ENCODE results near the gene WASF2. TPM values are rescaled to one million over a fixed set of nuclear protein-coding genes. Genes with fewer than 3 reads are reported as not detected.

WASF2 gene
- total RNA-seq, 1 donor from 2014 or later = 70.4 TPM

DNA sequence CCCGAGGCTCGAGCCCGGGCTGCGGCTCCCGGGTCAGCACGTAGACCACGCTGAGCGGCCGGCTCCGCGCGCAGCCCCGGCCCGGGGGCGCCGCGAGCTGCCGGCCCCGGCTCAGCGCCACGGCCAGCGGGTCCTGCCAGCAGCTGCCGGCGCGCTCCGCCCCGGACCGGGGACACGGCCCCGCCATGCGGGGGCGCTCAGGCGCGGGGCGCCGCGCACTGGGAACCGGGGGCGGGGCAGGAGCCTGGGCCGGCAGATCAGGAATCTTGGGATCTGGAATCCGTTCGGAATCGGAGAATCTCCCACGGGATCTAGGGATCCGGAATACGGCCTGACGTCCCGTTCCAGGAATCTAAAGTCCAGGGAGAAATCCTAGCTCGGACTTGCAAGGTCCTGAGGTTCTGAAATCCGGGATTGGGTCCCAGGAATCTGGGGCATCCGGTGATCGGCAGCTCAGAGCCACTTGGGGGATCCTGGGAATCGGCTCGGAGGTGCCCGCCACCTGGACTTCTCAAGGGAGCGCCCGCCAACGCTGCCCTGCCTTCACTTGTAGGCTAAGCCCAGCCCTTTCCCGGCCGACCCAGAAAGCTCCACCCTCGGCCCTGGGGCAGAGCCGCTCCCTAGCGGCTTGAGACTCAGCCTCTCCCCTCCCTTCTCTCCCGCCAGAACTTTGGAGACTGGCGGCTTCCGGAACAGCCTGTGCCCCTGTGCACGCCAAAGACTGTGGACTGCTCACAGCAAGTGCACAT, 123.4 kb downstream of the WASF2 start, which contains the start of gene MAP3K6:
Gene MAP3K6 (minus strand): TSS at position 551 of the 749 bp plus-strand sequence. CDS start 364 bp downstream, at position 187.
- intact Hi-C loops (cut with DNase I) = loop anchor here (1.0 to 10.0 kb wide), 3 partner anchors 191 to 1758 kb away; partner anchors contain the start of genes STX12 and TMEM200B
- H3K4me3 ChIP-seq = peak within 1 kb of the TSS; percentile 70 to 96
- TF ChIP-seq, protein P1, sequence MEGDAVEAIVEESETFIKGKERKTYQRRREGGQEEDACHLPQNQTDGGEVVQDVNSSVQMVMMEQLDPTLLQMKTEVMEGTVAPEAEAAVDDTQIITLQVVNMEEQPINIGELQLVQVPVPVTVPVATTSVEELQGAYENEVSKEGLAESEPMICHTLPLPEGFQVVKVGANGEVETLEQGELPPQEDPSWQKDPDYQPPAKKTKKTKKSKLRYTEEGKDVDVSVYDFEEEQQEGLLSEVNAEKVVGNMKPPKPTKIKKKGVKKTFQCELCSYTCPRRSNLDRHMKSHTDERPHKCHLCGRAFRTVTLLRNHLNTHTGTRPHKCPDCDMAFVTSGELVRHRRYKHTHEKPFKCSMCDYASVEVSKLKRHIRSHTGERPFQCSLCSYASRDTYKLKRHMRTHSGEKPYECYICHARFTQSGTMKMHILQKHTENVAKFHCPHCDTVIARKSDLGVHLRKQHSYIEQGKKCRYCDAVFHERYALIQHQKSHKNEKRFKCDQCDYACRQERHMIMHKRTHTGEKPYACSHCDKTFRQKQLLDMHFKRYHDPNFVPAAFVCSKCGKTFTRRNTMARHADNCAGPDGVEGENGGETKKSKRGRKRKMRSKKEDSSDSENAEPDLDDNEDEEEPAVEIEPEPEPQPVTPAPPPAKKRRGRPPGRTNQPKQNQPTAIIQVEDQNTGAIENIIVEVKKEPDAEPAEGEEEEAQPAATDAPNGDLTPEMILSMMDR (IDR thresholded peaks at IDR 0.05) = peak; percentile 16 to 33 (median 31)
- peaks cover 21 to 23% of the 10 kb centered on the region in 2 donors for H3K4me1 ChIP-seq
- H3K9me3 ChIP-seq = no peaks in the 10 kb centered on the region
- H3K27me3 ChIP-seq = no peaks in the 10 kb centered on the region
- H3K36me3 ChIP-seq = peaks cover 28 to 33% of the 10 kb centered on the region in 2 donors
- peak; percentile 76 to 96 for DNase-seq (ENCODE audit: low spot score in 2 of 2)
- H3K27ac ChIP-seq = peak within 1 kb of the TSS; percentile 97 to 99

DNA sequence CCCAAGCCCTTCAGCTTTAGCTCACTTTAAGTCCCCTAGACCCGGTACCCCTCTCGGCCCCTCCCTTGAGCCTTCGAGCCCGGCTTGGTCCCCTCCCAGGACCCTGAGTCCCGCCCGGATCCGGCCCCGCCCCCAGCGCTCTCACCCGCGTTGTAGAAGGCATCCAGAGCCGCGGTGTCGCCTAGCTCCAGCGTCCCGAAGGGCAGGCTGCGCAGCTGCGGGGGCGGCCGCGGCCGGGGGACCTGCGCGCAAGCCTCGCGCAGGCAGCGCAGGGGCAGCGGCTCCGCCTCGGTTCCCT, 123.9 kb downstream of the WASF2 start:
- peak; percentile 50 to 91 for DNase-seq (ENCODE audit: low spot score in 2 of 2)
- peaks cover 34 to 39% of the 10 kb centered on the region in 2 donors for H3K36me3 ChIP-seq
- H3K9me3 ChIP-seq = no peaks in the 10 kb centered on the region
- H3K27ac ChIP-seq = peak overlapping the region; percentile 97 to 99
- H3K27me3 ChIP-seq = no peaks in the 10 kb centered on the region
- TF ChIP-seq, protein P1 (IDR thresholded peaks at IDR 0.05) = no peak
- H3K4me1 ChIP-seq = peaks cover 21 to 23% of the 10 kb centered on the region in 2 donors
- intact Hi-C loops (cut with DNase I) = loop anchor here (1.0 to 10.0 kb wide), 3 partner anchors 191 to 1759 kb away; partner anchors contain the start of genes STX12 and TMEM200B
- H3K4me3 ChIP-seq = peak overlapping the region; percentile 70 to 96

DNA sequence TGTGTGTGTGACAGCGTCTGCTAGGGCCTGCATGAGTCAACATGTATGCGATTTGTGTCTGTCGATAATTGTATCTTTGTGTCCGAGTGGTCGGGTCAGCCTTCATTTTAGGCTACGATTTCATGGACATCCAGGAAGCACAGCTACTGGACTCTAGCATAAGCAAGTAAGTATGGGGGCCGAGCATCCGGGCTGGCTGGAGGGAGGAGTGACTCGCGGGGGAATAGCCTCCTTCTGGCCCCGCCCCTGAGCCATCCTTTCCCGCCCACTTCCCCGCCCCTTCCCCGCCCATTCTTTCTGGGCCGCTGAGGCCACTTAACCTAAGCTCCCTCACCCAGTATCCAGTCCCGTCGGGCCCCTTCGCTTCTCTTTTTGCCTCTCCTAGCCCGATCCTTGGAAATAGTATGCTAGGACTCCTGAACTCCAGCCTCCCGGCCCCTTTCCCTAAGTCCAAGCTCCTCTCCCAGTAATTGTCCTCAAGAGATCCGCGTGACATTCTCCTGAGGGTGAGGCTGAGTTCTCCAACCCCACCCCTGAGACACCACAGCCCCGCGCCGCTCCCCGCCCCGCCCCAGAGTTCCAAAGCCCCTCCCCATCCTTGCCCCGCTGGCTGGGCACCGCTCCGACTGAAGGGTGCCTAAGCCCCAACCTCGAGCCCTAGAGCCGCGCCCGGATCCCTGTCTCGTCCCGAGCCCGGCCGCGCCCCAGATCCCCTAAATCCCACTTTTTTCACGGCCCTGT, 124.4 kb downstream of the WASF2 start:
- H3K27me3 ChIP-seq = no peaks in the 10 kb centered on the region
- intact Hi-C loops (cut with DNase I) = loop anchor here (1.0 to 10.0 kb wide), 6 partner anchors 27 to 1759 kb away; partner anchors contain the start of genes FAM76A, GPR3, STX12 and TMEM200B
- H3K36me3 ChIP-seq = peaks cover 39 to 44% of the 10 kb centered on the region in 2 donors
- TF ChIP-seq, protein P1 (IDR thresholded peaks at IDR 0.05) = no peak
- DNase-seq (ENCODE audit: low spot score in 2 of 2) = peak; percentile 66 to 95
- H3K9me3 ChIP-seq = no peaks in the 10 kb centered on the region
- H3K27ac ChIP-seq = peak overlapping the region; percentile 97 to 99
- peak overlapping the region; percentile 70 to 96 for H3K4me3 ChIP-seq
- peaks cover 21 to 23% of the 10 kb centered on the region in 2 donors for H3K4me1 ChIP-seq

DNA sequence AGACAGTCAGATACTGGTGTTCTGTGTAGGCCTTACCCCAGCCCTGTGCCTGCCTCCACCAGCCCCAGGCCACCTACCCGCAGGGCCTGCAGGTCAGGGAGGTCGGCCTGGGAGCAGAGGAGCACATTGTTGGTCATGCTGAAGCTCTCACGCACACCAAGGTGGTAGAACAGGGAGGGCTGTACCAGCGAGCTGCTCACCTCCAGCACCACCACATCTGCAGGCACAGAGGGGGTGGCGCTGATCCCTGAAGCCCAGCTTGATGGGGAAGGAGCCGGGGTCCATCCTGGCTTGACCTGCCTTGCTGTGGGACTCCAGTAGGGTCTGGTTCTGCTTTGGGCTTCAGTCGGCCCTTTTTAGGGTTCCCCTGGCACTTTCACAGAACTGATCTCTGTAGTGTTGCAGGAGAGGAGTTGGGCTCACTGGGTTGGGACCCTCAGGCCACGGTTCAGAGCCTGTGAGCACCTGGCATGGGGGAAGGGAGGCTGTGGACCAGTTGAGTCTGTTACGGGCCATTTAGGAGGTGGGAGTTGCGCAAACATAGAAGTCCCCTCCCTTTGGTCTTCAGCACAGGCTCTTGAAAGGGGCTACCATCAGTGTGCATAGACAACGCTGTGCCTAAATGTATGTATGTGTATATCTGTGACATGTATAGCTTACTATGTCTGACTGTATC, 125.1 kb downstream of the WASF2 start:
- H3K4me1 ChIP-seq = peaks cover 21 to 23% of the 10 kb centered on the region in 2 donors
- H3K36me3 ChIP-seq = peaks cover 46 to 51% of the 10 kb centered on the region in 2 donors
- TF ChIP-seq, protein P1 (IDR thresholded peaks at IDR 0.05) = no peak
- intact Hi-C loops (cut with DNase I) = loop anchor here (1.0 to 10.0 kb wide), 4 partner anchors 27 to 1760 kb away; partner anchors contain the start of genes FAM76A, GPR3, TMEM200B and TMEM222
- H3K4me3 ChIP-seq = peak overlapping the region; percentile 70 to 96
- H3K27me3 ChIP-seq = no peaks in the 10 kb centered on the region
- DNase-seq (ENCODE audit: low spot score in 2 of 2) = no peak
- no peaks in the 10 kb centered on the region for H3K9me3 ChIP-seq
- H3K27ac ChIP-seq = peak overlapping the region; percentile 97 to 99
